A673 (cell line): ENCODE measurements around the gene ANKRD37.

Source experiments
- CTCF ChIP-seq: fragments of 300-800, 200-600 bp; sonication (generic); conservative IDR thresholded peaks from 2 replicates; pipeline ENCODE4 v1.5.1; 2017; ENCODE audit warnings: low read depth, mild to moderate bottlenecking, antibody characterized with exemption, low read length, moderate library complexity, mixed read lengths
- EZH2 ChIP-seq: fragments of 200-600 bp; sonication (generic); IDR thresholded peaks from 2 replicates; pipeline ENCODE4 v1.6.1; 2017; ENCODE audit warnings: borderline replicate concordance, low read depth, mild to moderate bottlenecking, mixed read lengths, antibody characterized with exemption, low read length; ENCODE audit not compliant: poor library complexity, severe bottlenecking

GRCh38 chr4:185398618-185399017, 2.0 kb downstream of the ANKRD37 start:
- TF ChIP-seq CTCF (no peak), EZH2 (no peak)
